ENCODE results near the gene HES4. TPM values are rescaled to one million over a fixed set of nuclear protein-coding genes. Genes with fewer than 3 reads are reported as not detected.

The HES4 gene
- total RNA-seq, 1 donor from 2014 or later: 149 TPM

- DNase-seq (ENCODE audit: low read depth) (no peak), FAIRE-seq (no peak)
- Histone ChIP-seq H3K27me3 (ENCODE audit: insufficient read depth, low read length) (no peaks in the 10 kb centered on the region), H2AFZ (ENCODE audit: low read depth, low read length) (no peak overlapping the region), H3K9ac (ENCODE audit: low read length) (no peak overlapping the region), H3K79me2 (ENCODE audit: insufficient read depth, low read length) (peaks cover 15% of the 10 kb centered on the region), H3K4me1 (ENCODE audit: insufficient read depth, low read length) (peaks cover 7% of the 10 kb centered on the region), H3K4me3 (ENCODE audit: insufficient read depth, low read depth, low read length) (no peak overlapping the region), H3K9me3 (ENCODE audit: insufficient read depth, low read depth, low read length) (no peaks in the 10 kb centered on the region), H3K4me2 (ENCODE audit: low read length) (no peak overlapping the region), H4K20me1 (ENCODE audit: insufficient read depth, low read length) (peaks cover 86% of the 10 kb centered on the region), H3K36me3 (ENCODE audit: insufficient read depth, low read length) (no peaks in the 10 kb centered on the region), H3K27ac (ENCODE audit: low read depth, low read length) (no peak overlapping the region)
- peaks cover 13% of the 10 kb centered on the region for H3K36me3 Mint-ChIP-seq (ENCODE audit: low read depth, unreplicated experiment)
- H3K9me3 Mint-ChIP-seq (ENCODE audit: unreplicated experiment): no peaks in the 10 kb centered on the region
- H3K4me1 Mint-ChIP-seq (ENCODE audit: low read depth, unreplicated experiment): peaks cover 9% of the 10 kb centered on the region
- TF ChIP-seq, protein P1, sequence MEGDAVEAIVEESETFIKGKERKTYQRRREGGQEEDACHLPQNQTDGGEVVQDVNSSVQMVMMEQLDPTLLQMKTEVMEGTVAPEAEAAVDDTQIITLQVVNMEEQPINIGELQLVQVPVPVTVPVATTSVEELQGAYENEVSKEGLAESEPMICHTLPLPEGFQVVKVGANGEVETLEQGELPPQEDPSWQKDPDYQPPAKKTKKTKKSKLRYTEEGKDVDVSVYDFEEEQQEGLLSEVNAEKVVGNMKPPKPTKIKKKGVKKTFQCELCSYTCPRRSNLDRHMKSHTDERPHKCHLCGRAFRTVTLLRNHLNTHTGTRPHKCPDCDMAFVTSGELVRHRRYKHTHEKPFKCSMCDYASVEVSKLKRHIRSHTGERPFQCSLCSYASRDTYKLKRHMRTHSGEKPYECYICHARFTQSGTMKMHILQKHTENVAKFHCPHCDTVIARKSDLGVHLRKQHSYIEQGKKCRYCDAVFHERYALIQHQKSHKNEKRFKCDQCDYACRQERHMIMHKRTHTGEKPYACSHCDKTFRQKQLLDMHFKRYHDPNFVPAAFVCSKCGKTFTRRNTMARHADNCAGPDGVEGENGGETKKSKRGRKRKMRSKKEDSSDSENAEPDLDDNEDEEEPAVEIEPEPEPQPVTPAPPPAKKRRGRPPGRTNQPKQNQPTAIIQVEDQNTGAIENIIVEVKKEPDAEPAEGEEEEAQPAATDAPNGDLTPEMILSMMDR (IDR thresholded peaks at IDR 0.05; ENCODE audit: insufficient read depth, low read depth, low read length): no peak
- no peak for TF ChIP-seq EZH2 (IDR thresholded peaks at IDR 0.05; ENCODE audit: insufficient read depth, low read length)
- H3K27ac Mint-ChIP-seq (ENCODE audit: unreplicated experiment): peak overlapping the region; percentile 41
- H3K4me3 Mint-ChIP-seq (ENCODE audit: unreplicated experiment): no peak overlapping the region
- H3K27me3 Mint-ChIP-seq (ENCODE audit: low read depth, unreplicated experiment): no peaks in the 10 kb centered on the region
These were observed 39.4 kb upstream of the HES4 start for GRCh38 chr1:1039145-1039910.

DNA sequence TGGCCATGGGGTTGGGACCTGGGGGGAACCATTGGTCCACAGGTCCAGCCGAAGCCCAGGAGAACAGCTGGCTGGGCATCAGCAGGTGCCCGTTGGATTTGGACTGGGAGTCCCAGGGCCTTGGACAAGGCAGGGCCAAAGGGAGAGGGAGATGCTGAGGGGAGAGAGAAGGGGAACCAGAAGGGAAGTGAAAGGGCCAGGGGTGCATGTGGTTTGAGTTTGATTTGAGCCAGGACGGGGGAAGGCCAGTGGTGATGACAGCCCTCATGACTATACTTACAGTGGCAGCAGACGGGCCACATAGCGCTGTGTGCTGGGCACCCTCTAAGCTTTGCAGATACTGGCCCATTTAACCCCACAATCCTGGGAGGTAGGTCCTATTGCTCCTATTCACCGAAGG is 38.8 kb upstream of the HES4 start:
- no peak overlapping the region for H3K9ac ChIP-seq (ENCODE audit: low read length)
- H3K9me3 Mint-ChIP-seq (ENCODE audit: unreplicated experiment): no peaks in the 10 kb centered on the region
- no peaks in the 10 kb centered on the region for H3K9me3 ChIP-seq (ENCODE audit: insufficient read depth, low read depth, low read length)
- peaks cover 15% of the 10 kb centered on the region for H3K79me2 ChIP-seq (ENCODE audit: insufficient read depth, low read length)
- H3K27me3 ChIP-seq (ENCODE audit: insufficient read depth, low read length): no peaks in the 10 kb centered on the region
- H3K36me3 Mint-ChIP-seq (ENCODE audit: low read depth, unreplicated experiment): peaks cover 13% of the 10 kb centered on the region
- H3K4me3 Mint-ChIP-seq (ENCODE audit: unreplicated experiment): peak overlapping the region; percentile 70
- H3K27me3 Mint-ChIP-seq (ENCODE audit: low read depth, unreplicated experiment): no peaks in the 10 kb centered on the region
- peaks cover 7% of the 10 kb centered on the region for H3K4me1 ChIP-seq (ENCODE audit: insufficient read depth, low read length)
- H3K27ac Mint-ChIP-seq (ENCODE audit: unreplicated experiment): peak overlapping the region; percentile 84
- no peak overlapping the region for H3K4me2 ChIP-seq (ENCODE audit: low read length)
- no peak overlapping the region for H2AFZ ChIP-seq (ENCODE audit: low read depth, low read length)
- peaks cover 9% of the 10 kb centered on the region for H3K4me1 Mint-ChIP-seq (ENCODE audit: low read depth, unreplicated experiment)
- H3K4me3 ChIP-seq (ENCODE audit: insufficient read depth, low read depth, low read length): no peak overlapping the region
- TF ChIP-seq, protein P1 (IDR thresholded peaks at IDR 0.05; ENCODE audit: insufficient read depth, low read depth, low read length): no peak
- DNase-seq (ENCODE audit: low read depth) (no peak), FAIRE-seq (no peak)
- peaks cover 89% of the 10 kb centered on the region for H4K20me1 ChIP-seq (ENCODE audit: insufficient read depth, low read length)
- no peaks in the 10 kb centered on the region for H3K36me3 ChIP-seq (ENCODE audit: insufficient read depth, low read length)
- no peak overlapping the region for H3K27ac ChIP-seq (ENCODE audit: low read depth, low read length)
